Left hindlimb (tissue), 1 donor: ENCODE data around the gene MCHR2.
"Not testable (repeated sequence)": the region's sequence is repeated elsewhere in the genome, so short reads cannot be mapped to it uniquely, and the experiment has no call there.

ENCODE experiments used
- DNase-seq: peaks from one replicate; pipeline ENCODE4 v3.0.0-alpha.2; 2018

MCHR2 gene, protein sequence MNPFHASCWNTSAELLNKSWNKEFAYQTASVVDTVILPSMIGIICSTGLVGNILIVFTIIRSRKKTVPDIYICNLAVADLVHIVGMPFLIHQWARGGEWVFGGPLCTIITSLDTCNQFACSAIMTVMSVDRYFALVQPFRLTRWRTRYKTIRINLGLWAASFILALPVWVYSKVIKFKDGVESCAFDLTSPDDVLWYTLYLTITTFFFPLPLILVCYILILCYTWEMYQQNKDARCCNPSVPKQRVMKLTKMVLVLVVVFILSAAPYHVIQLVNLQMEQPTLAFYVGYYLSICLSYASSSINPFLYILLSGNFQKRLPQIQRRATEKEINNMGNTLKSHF

DNA sequence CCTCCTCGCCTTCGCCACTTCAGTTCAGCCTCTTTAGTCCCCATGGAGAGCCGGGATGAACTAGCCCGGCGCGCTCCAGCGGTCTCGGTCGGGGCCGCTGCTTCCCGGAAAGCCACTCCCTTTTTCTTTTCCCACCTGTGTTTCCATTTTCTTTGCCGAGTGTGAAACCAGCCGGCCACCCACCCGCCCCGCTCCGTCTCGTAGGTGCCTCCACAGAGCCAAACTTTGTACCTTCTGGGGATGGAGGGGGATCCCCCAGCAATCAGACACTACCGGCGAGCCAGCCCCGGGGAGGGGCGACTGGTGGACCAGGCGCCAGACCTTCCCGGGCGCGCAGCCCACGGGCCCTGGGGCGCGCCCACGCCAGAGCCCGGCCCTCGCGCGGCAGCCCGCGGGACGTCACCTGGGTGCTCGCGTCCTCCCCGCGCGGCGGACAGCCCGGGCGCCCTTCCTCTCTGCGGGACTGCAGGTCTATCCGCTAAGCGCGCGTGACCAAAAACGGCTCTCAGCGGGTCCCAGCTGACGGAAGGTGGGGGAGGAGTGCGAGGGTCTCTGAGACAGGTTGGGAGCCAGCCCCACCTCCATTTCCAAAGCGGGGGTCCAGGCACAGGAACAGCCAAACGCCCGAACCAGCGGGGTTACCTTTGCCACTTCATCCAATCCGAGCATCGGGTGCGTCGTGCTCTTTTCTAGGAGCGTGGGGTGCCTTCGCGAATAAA, at the start of gene MCHR2:
MCHR2 (minus strand) TSS at position 691 of the 719 bp plus-strand sequence. CDS start 38,076 bp downstream, outside the sequence.
- DNase-seq: no peak

DNA sequence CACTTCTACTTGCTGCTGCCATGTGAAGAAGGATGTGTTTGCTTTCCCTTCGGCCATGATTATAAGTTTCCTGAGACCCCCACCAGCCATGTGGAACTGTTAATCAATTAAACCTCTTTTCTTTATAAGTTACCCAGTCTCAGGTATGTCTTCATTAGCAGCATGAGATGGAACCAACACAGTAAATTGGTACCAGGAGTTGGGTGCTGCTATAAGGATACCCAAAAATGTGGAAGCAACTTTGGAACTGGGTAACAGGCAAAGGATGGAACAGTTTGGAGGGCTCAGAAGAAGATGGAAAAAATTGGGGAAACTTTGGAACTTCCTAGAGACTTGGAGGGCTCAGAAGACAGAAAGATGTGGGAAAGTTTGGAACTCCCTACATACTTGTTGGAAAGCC, 44.5 kb upstream of the MCHR2 start:
- DNase-seq: not testable (repeated sequence)

DNA sequence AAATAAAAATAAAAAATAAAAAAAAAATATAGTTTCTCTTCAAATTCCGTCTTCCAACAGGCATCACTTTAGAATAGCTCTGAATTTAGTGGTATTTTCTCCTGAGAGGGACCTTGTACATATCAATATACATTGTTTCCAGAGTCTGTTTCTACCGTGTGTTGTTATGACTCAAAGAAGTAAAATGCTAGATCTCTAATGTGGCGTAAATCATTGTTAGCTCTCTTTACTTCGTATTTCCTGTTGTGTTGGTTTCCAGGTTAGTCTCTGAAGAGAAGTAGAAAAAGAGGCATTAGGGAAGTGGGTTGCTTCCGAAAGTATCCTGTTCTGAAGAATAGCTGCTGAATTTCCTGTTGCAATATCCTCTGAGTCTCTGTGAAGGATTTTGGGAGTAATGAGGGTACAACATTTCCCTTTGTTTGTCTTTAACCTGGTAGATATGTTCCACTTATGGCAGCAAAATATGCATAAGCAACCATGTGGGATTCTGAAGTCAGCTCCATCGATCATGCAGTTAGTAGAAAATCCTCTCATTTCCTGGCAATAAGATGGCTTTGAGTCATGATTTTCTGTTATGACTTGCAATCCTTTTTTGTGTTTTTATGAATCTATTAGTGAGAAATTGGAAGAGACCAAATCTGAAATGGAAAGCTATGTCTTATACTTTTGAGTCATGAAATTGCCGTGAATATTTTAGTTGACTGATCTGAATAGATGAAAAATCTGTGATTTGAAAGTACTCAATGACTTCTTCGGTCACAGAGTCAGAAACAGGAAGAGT, 42.0 kb upstream of the MCHR2 start:
- no peak for DNase-seq

DNA sequence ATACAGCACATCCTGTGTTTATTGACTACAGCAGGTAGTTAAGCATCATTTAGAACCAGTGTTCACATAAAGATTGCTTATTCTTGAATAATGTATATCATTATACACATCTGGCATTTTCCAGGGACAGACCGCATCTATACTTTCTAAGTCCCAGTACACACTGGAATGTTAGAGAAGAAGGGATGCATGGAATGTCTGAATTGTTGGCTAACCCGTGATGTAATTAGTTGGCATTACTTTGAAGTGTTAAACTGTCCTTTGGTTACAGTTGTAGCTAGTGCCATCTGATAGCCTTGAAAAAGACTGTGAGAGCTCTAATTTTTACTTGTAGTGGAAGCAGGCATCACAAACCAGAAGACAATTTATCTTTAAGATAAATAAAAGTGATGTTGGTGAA, 29.8 kb upstream of the MCHR2 start:
- DNase-seq: no peak

DNA sequence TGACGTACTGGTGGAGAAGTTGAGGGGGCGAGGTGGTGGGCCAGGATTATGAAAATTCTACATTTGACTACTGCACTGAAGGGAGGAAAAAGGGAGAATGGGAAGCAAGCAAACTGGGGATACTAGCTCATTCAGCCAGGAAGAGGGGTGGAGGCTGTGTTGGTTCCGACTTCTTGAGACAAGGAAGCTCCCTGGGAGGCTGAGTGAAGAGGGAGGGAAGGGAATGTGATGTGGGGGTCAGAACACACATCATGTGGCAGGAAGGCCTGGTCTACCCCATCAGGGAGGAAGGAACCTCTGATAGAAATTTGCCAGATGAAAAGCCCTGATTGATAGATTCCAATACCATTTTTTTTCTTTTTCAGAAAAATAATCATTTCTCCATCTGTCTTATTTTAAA, 28.8 kb upstream of the MCHR2 start:
- no peak for DNase-seq

DNA sequence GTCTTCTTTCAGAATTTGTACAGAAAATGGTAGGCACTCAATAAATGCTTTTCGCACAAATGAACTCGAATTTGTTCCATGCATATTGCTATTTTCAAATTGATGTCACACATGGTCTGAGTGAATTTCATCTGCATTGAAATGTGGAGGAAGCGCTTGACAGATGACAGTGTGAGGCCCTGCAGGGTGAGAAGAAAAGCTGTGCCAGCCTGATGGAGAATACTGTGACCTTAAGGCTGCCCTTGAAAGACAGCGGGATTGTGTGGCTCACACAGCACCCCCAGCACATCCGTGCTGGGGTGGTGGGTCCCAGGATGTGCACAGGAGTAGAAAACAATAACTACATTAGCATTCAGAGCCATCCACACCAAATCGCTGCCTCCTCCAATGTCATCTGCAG, 14.8 kb upstream of the MCHR2 start:
- DNase-seq: no peak

DNA sequence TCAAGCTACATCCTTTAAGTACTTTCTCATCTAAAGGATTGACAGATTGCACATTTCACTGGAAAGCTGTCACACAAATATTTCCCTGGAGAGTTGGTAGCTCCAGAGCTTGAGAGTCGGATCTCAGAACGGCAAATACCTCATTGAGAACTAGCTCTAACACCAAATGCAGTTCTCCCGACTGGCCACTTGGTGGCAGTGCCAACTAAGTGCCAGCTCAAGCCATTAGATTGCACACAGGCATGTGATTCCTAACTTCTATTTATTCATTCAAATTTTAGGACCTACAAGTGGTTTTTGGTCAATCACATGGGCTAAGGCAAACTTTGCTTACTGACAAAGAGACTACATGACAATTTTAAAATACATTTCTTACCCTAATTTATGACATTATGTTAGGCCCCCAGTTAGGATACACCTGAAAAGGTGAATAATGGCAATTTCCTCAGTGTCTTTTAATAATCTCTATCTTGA, 7.9 kb upstream of the MCHR2 start:
- DNase-seq: peak; percentile 38

DNA sequence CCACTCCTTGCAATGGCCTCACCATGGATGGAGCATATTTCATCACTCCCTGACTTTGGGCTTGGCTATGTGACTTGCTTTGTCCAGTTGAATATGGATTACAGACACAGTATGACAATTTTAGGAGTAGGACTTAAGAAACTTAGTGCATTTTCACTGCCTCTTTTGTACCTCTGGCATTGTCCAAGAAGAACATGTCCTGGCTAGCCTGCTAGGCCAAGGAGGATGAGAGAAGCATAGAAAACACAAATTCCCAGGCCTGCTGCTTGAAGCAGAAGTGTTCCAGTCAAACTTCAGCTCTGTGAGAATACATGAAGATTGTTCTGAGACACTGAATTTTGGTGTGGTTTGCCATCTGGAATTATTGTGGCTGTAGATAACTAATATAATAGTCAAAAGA, 3.1 kb upstream of the MCHR2 start:
- no peak for DNase-seq

DNA sequence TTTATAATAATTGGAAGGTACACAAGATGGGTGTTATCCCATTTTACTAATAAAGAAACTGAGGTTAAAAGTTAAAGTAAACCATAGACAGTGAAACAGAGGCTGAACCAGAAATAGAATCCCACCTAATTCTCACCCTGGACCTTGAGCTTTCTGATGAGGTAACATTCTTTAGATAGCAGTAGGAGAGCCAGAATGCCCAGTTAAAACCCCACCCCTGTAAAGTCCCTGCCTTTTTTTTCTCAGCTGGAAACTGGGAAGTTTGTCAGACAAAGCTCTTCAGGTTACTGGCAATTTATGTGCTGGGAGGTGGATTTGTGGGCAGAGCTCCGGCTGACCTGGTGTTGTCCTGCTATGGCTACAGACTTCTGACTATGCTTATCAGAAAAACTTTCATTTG, 1.9 kb upstream of the MCHR2 start:
- no peak for DNase-seq

DNA sequence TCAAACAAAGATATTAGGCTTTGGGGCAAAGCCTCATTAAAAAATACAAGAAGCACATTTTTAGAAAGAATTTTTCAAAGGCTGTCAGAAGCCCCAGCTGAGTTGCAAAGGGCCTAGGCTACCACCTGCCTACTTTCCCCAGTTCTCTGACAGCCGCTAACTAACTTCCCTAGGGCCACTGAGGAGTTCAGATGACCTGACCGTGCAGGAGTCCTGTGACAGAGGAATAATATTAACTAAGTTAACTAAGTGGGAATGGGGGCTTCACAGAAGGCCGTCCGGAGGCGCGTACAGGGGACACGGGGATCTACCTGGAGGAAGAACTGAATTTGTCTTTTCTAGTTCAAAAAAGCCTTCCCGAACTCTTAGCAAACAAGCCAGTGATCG, 884 bp downstream of the MCHR2 start:
- no peak for DNase-seq

DNA sequence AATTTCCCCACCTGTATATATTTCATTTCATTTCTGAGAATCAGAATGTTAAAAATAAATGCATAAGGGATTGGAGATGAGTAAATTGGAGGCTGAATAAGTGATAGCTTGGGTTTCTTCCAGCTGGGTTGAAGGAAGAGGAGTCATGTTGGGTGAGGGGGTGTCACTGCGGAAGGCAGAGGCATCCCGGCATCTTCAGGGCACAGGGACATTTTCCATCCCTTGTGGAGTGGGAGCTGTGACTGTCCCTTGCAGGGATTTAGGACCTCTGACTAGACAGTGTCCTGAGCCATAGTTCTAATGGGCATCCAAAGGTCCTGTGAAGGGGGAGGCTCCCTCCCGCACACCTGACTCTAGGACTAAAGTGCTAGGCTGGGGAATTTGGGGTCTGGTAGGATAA, 2.1 kb downstream of the MCHR2 start:
- DNase-seq: no peak

DNA sequence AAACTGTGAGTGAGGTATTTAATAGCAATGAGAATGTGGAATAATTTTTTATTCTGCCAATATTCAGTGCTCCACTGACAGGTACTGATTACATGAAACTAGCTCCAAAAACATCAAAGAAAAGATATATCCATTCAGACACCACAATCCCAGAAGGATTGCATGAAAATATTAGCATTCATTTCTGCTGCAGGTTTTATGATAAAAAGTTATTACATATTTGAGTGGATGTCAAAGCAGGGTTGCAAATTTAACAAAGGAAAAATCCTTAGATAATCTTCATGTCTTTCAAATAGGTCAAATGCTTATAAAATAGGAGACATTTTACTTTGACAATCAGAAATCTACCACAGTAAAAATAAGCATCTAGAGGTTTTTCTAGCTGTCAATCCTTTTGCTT, 13.3 kb downstream of the MCHR2 start:
- no peak for DNase-seq

DNA sequence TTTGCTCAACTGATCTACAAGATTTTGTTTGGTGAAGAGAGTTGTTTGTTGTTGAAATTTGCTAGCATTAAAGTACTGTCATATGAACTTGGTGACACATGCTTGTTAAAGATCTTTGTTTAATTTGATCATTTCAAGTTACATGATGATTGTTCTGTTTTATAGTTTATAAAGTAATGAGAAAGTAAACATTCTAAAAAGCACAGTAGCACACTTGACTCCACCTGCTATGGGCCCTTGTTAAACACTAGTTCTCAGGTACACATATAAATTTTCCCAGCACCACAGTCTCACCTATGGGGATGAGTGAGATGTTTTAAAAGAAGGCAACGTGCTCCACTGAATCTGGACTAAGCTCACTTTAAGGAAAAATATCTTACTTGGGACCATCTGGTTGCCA, 14.1 kb downstream of the MCHR2 start:
- no peak for DNase-seq

DNA sequence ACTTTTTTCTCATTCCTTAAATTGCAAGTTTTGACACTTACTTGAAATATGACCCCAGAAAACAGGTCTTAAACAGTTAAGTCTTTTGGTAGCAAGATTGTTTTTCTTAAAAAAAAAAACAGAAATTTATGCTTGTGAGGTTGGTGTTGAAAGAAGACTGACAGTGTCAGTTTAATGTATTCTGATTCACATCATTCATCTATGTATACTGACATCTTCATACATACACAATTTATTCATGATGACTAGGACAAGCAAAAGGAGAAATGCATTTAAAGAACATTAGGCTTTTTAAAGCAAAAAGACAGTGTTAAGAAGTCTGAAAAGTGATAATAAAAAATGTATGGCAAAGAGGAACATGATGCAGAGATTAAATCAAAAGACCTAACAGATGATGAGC, 27.0 kb downstream of the MCHR2 start:
- DNase-seq: no peak

DNA sequence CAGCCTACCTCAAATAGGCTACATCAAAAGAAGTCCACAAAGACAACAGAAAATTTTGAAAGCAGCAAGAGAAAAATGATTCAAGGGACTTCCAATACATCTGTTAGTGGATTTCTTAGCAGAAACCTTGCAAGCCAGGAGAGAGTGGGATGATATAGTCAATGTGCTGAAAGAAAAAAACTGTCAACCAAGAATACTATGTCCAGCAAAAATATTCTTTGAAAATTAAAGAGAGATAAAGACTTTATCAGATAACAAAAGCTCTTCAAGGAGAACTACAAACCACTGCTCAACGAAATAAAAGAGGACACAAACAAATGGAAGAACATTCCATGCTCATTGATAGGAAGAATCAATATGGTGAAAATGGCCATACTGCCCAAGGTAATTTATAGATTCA, 34.0 kb downstream of the MCHR2 start:
- no peak for DNase-seq

DNA sequence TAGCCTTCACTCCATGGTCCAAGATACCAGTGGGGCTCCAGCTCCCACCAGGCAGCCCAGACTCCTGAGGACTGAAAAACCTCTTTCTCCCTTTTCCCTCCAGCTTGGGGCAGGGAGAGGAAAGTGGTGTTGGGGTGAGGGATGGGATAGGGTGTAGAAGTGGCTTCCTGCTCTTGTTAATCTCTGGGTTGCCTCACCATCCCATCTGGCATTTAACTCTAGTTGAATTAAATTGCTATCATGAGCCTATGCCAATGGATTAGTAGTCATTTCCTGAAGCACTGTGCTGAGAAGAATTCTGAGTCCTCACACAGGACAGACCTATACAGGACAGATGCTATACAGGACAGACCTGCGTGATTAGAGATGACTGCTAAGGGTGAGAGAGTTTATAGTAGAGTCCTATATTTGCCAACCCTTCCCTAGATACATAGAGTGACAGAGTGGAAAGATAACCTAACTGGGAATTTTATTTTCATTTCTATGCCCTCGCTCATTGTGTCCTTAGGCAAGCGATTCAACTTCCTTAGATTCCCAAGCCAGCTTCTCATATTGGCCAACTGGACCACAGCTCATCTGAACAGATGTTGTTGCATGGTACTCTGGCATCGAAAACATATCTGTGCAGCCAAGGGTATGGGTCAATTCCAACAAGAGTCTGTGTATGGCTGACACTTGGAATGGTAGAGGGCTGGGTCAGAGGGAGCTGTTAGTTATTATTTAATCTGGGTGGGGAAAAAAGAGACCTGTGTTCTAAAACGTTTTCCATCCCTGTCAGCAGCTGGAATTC, 42.8 kb downstream of the MCHR2 start:
- no peak for DNase-seq

DNA sequence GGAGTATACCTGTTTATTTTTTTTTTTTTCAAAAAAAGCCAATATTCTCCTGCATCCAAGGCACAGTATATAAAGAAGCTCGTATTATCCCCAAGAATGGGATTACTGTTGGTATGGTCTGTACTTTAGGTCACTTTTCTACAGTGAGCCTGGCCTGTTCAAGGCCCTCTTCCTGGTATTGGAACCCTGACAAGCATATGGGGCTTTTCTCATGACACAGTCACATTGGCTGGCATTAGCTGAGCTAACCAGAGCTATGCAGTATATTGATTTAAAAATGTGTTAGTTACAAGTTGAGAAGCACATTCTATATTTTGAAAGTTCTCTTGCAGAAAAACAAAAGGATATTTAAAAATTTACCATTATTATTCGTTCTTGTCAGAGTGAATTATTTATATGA, 48.0 kb downstream of the MCHR2 start:
- DNase-seq: no peak

DNA sequence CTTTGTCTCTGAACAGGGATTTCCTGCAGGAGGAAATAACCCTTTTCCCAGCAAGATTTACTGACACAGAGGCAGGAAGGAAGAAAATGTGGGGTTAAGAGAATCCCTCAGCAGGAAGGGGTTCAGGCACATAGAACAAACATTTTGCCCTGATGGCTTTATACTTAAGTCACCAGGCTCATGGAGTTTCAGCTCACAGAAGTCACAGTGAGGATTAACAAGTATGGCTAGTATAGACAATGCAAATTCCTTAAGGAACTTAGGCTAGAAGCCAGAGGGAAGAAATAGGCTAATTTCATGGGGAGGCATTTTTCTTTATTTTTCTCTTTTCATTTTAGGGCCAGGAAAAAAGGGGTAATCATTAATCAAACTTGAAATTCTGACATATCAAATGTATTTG, 50.2 kb downstream of the MCHR2 start:
- no peak for DNase-seq

DNA sequence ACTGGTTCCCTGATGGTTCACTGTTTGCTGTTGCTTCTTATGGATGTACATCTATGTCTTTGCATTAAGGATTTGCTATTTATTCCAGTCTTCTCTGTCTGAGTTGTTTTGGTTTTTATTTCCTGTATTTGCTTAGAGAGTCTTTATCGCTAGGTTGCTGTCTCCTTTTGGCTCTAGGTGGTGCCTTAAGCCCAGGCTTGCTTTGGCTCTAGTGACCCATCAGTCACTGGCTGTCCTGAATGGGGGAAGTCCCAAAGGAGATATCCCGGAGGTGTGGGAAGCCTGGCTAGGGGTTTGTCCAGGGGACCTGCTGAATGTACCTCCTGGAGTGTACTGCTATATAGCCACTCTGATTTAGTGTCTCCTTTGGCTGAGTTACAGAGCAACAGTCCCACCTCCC, 53.4 kb downstream of the MCHR2 start:
- DNase-seq: no peak

DNA sequence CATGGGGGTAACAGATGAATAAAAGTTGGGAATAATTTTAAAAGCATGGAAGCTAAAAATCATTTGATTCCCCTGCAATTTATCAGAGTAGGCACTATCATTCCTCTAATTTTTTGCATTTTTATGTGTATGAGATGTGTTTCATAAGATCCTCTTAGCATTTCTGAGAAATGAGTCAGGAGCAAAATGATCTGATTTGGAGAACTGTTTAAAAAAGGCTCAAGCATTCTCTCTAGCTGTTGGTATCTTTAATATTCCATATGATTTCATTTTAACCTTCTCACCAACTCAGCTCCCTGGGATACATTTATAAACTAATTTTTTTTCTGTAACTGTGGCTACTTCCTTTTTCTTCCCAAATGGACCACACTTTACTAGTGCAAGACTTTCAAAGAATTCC, 60.9 kb downstream of the MCHR2 start:
- no peak for DNase-seq

DNA sequence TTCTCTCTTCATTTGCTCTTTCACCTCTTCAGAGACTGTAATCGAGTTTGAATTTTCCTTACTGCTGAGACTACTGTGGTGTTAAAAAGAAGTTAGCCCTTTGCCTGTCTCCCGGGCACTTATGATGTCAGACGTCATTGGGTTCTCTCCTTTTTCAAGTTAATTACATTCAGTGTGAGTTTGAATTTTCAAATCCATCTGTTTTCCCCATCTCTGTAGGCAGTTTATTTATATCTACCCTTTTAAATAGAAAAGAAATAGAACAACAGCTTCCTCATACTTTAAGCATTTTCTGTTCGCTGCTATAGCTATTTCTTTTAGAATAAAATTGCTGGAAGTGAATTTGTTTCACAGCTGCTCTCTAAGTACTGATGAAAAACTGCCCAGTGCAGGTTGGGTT, 81.4 kb downstream of the MCHR2 start:
- DNase-seq: no peak

DNA sequence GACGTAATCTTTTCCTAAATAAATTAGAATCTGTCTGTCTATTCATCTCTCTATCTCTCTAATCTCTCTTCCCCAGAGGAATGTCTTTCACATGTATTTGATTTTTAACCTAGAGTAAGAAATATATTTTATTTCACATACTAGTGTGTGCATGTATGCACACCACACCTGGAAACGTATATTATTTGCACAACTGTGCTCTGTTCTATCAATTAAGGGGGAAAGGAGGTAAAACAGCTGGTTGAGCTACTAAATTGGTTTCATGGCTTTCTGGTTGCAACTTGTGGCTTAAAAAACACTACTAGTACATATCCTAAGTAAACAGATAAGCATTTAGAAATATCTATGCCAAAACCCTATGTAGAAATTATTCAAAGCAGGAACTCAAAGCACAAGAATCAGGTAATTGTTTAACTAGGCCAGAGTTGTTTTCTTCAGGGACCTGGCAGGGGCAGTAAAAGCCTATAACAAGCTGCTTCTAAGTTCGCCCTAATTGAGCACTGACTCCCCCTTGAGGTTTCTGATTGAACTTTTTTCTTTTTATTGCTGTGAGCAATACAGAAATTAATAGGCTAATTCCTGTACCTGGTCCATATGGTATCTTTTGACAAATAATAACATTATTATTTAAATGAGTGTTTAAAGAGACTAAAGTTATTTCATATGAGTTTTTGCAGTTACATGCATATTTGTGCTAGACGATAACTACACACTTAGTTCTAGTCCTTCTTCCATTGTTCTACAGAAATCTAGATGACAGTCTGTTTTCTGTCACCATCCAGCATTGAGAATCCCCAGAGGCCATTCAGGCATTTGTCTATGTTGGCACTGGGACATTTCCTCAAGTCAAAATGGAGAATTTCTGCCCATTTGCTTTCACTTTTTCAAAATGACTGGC, 88.6 kb downstream of the MCHR2 start:
- no peak for DNase-seq
